A549 (cell line): Measurements from ENCODE around the gene RRAGD. TPM values are rescaled to one million over a fixed set of nuclear protein-coding genes. Genes with fewer than 3 reads are reported as not detected.

ENCODE experiments used
- ATAC-seq, 2 experiments: fragments of 200-7000 bp in 1 of 2; fragments of >200 bp in 1 of 2; cut with Nextera tagmentation in 1 of 2; cut with Tn5 transposase in 1 of 2; 3 replicates each; pipeline versions ENCODE4 v1.8.0 to v1.9.1; 2018 to 2020; ENCODE audit warnings: mild to moderate bottlenecking in 1 of 2, moderate library complexity in 1 of 2
- CTCF ChIA-PET: fragments of 300-600 bp; sonication (Branson Sonifier 250); formaldehyde crosslinking; extraction: SDS; loops from one replicate; lab custom pipeline; 2021; ENCODE audit warnings: antibody characterized with exemption, inconsistent platforms; lab: Yijun Ruan, JAX
- POLR2A ChIA-PET: fragments of 350-600 bp; formaldehyde crosslinking; extraction: SDS; loops from one replicate; lab custom pipeline; 2021; ENCODE audit warnings: antibody characterized with exemption, inconsistent platforms; lab: Yijun Ruan, JAX
- DNase-seq, 2 experiments: peaks; one replicate each; pipeline versions ENCODE4 v3.0.0 to v3.0.0-alpha.2; 2011 to 2016; ENCODE audit warnings: low read depth in 1 of 2, low spot score in 1 of 2
- FAIRE-seq: peaks from 2 replicates; lab custom pipeline; 2011; peaks lifted over from hg19 to GRCh38; lab: Jason Lieb, UNC
- H3K27ac ChIP-seq, 2 experiments: fragments of >200 bp; sonication (Bioruptor Twin); formaldehyde crosslinking; 3 replicates each; pipeline ENCODE4 v1.5.1; 2016 to 2017
- H3K4me1 ChIP-seq: fragments of >200 bp; sonication (Bioruptor Twin); formaldehyde crosslinking; 3 replicates; pipeline ENCODE4 v1.6.1; 2016
- H3K4me2 ChIP-seq: fragments of >200 bp; sonication (Bioruptor Twin); formaldehyde crosslinking; 3 replicates; pipeline ENCODE4 v1.6.1; 2016
- H3K4me3 ChIP-seq: fragments of >200 bp; sonication (Bioruptor Twin); formaldehyde crosslinking; 3 replicates; pipeline ENCODE4 v1.5.1; 2016
- H3K9me3 ChIP-seq: fragments of >200 bp; sonication (Bioruptor Twin); formaldehyde crosslinking; 3 replicates; pipeline ENCODE4 v1.6.1; 2016
- CHD2 ChIP-seq: fragments of 150-350 bp; IDR thresholded peaks from 2 replicates; pipeline ENCODE4 v1.6.1; 2014; ENCODE audit warnings: low read length; ENCODE audit not compliant: partially characterized antibody
- EHF ChIP-seq: fragments of 250-450 bp; sonication (Bioruptor Pico); IDR thresholded peaks from 2 replicates; pipeline ENCODE4 v1.5.0; 2020; ENCODE audit warnings: mild to moderate bottlenecking
- EHMT2 ChIP-seq: fragments of 200-600 bp; sonication (generic); IDR thresholded peaks from 2 replicates; pipeline ENCODE4 v1.6.1; 2016; ENCODE audit warnings: antibody characterized with exemption, low read depth, mild to moderate bottlenecking, moderate library complexity
- FOSB ChIP-seq: fragments of 250-450 bp; sonication (Bioruptor Pico); IDR thresholded peaks from 2 replicates; pipeline ENCODE4 v1.5.0; 2020; ENCODE audit warnings: mild to moderate bottlenecking, moderate library complexity
- HOXA7 ChIP-seq: fragments of 250-450 bp; sonication (Bioruptor Pico); IDR thresholded peaks from 2 replicates; pipeline ENCODE4 v1.5.0; 2020; ENCODE audit warnings: mild to moderate bottlenecking, moderate library complexity
- HOXB5 ChIP-seq: fragments of 250-450 bp; sonication (Bioruptor Pico); IDR thresholded peaks from 2 replicates; pipeline ENCODE4 v1.5.0; 2020; ENCODE audit warnings: mild to moderate bottlenecking, moderate library complexity
- RAD21 ChIP-seq, 2 experiments: fragments of >200 bp in 1 of 2; sonication (Bioruptor Twin) in 1 of 2; formaldehyde crosslinking in 1 of 2; IDR thresholded peaks in 1 of 2; conservative IDR thresholded peaks in 1 of 2; 2 replicates in 1 of 2; 3 replicates in 1 of 2; pipeline ENCODE4 v1.6.1; 2012 to 2018; ENCODE audit warnings: inconsistent platforms in 1 of 2
- SREBF2 ChIP-seq: fragments of 450-650 bp; IDR thresholded peaks from 2 replicates; pipeline ENCODE4 v1.6.1; 2014; ENCODE audit warnings: mild to moderate bottlenecking, moderate library complexity
- ZSCAN20 ChIP-seq: fragments of 250-450 bp; sonication (Bioruptor Pico); IDR thresholded peaks from 2 replicates; pipeline ENCODE4 v1.8.0; 2022; ENCODE audit warnings: mild to moderate bottlenecking, moderate library complexity
- WGBS: methylation state at CpG from one replicate; pipeline ENCODE4 v1.1.6; 2017; ENCODE audit errors: missing lambda C conversion rate; 5-methylcytosine and 5-hydroxymethylcytosine counted together
- polyA plus RNA-seq, 4 experiments: library from polyadenylated mRNA; depleted of rRNA in 3 of 4; stranded (reverse); fragments of >200 nt; fragmentation: RNase III in 1 of 4; extraction: RNeasy Plus Mini Kit Qiagen cat#74134 plus additional on column Dnase treatment in 1 of 4; gene quantifications; 2 replicates in 3 of 4; 3 replicates in 1 of 4; pipeline ENCODE4 v1.2.3, GENCODE V29; 2011 to 2017

RRAGD gene
- polyA plus RNA-seq, 2 of the 4 experiments (the other 2 are of a cell fraction), result 0.72 to 1.2 TPM

- TF ChIP-seq SREBF2 (no peak), EHF (CRISPR knock-in tag) (no peak), EHMT2 (no peak), HOXA7 (CRISPR knock-in tag) (no peak), RAD21 (conservative IDR thresholded peaks at IDR 0.05 in 1 of 2, IDR thresholded peaks at IDR 0.05 in 1 of 2) (no peak), CHD2 (no peak), FOSB (no peak), ZSCAN20 (CRISPR knock-in tag) (no peak), HOXB5 (CRISPR knock-in tag) (no peak)
- TF ChIP-seq, all 56 proteins: peak for 0
- POLR2A ChIA-PET, result no interaction called here
- CTCF ChIA-PET, result no interaction called here
- no peak for ATAC-seq
- Histone ChIP-seq H3K9me3 (no peaks in the 10 kb centered on the region), H3K4me1 (no peaks in the 10 kb centered on the region), H3K4me2 (no peak overlapping the region), H3K27ac (no peak overlapping the region), H3K4me3 (no peak overlapping the region)
- WGBS, result 96% methylated on average over 7 of the region's 7 CpGs
- no peak for FAIRE-seq
- no peak for DNase-seq
These were observed 97.4 kb downstream of the RRAGD start for GRCh38 chr6:89314692-89315091.

Other genes with a start within 250 kb of the RRAGD start
- gene GABRR1, start 194.9 kb downstream of the RRAGD start, polyA plus RNA-seq (2011; rRNA removed), result not detected in 2 replicates
- gene GABRR1, start 194.9 kb downstream of the RRAGD start, polyA plus RNA-seq (2017; fragmentation: RNase III; extraction: RNeasy Plus Mini Kit Qiagen cat#74134 plus additional on column Dnase treatment), result not detected in 3 replicates
- 0.09 and 0.12 TPM in 2 replicates for gene GABRR2, start 97.0 kb downstream of the RRAGD start, polyA plus RNA-seq (2011; rRNA removed)
- gene GABRR2, start 97.0 kb downstream of the RRAGD start, polyA plus RNA-seq (2017; fragmentation: RNase III; extraction: RNeasy Plus Mini Kit Qiagen cat#74134 plus additional on column Dnase treatment), result 0.05 to 0.21 TPM (median 0.08 TPM) in 3 replicates
- 26.6 and 32.7 TPM in 2 replicates for gene UBE2J1, start 59.6 kb downstream of the RRAGD start, polyA plus RNA-seq (2011; rRNA removed)
- gene UBE2J1, start 59.6 kb downstream of the RRAGD start, polyA plus RNA-seq (2017; fragmentation: RNase III; extraction: RNeasy Plus Mini Kit Qiagen cat#74134 plus additional on column Dnase treatment), result 12.6 to 13.3 TPM (median 12.7 TPM) in 3 replicates
- gene ANKRD6, start 20.9 kb upstream of the RRAGD start, polyA plus RNA-seq (2011; rRNA removed), result 2.9 and 3.6 TPM in 2 replicates
- 2.1 to 2.5 TPM (median 2.2 TPM) in 3 replicates for gene ANKRD6, start 20.9 kb upstream of the RRAGD start, polyA plus RNA-seq (2017; fragmentation: RNase III; extraction: RNeasy Plus Mini Kit Qiagen cat#74134 plus additional on column Dnase treatment)
- 37.5 and 56.0 TPM in 2 replicates for gene LYRM2, start 226.5 kb upstream of the RRAGD start, polyA plus RNA-seq (2011; rRNA removed)
- 33.2 to 38.1 TPM (median 35.0 TPM) in 3 replicates for gene LYRM2, start 226.5 kb upstream of the RRAGD start, polyA plus RNA-seq (2017; fragmentation: RNase III; extraction: RNeasy Plus Mini Kit Qiagen cat#74134 plus additional on column Dnase treatment)